Stomach (tissue), 4 donors: ENCODE results near the gene ARHGAP26.

Experiments
- POLR2A ChIP-seq, 4 donors: fragments of 450-650 bp; IDR thresholded peaks; one replicate each; pipeline ENCODE4 v1.6.1; 2016; ENCODE audit warnings: antibody characterized with exemption in 4 of 4, control low read depth in 2 of 4, mild to moderate bottlenecking in 1 of 4, moderate library complexity in 1 of 4
- TF ChIP-seq, protein P1 (sequence below), 7 experiments: fragments of 450-650 bp in 4 of 7; fragments of 200-600 bp in 3 of 7; sonication (generic) in 3 of 7; IDR thresholded peaks; one replicate each; pipeline ENCODE4 v1.5.1; 2016 to 2019; ENCODE audit warnings: antibody characterized with exemption in 7 of 7, control low read depth in 2 of 7, mild to moderate bottlenecking in 1 of 7

DNA sequence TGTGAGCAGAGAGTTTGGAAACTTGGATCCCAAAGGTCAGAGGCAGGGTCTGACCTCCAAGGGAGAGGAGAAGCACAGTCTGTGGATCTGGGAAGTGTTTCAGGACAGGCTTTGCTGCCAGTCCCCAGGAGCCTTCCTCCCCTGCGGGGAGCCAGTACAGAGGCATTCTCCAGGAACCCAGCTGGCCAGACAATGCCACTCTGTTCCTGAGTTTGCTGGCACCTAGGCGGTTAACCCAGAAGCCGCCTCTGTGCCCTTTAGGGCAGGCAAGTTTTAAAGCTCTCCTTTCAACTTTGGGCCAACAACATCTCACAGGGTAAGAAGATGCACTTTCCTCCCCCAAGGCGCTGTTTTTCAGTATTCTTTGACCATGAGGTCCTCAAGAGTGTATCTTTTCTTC is 47.3 kb upstream of the ARHGAP26 start:
- TF ChIP-seq POLR2A (IDR thresholded peaks at IDR 0.05) = no peak
- TF ChIP-seq, protein P1, sequence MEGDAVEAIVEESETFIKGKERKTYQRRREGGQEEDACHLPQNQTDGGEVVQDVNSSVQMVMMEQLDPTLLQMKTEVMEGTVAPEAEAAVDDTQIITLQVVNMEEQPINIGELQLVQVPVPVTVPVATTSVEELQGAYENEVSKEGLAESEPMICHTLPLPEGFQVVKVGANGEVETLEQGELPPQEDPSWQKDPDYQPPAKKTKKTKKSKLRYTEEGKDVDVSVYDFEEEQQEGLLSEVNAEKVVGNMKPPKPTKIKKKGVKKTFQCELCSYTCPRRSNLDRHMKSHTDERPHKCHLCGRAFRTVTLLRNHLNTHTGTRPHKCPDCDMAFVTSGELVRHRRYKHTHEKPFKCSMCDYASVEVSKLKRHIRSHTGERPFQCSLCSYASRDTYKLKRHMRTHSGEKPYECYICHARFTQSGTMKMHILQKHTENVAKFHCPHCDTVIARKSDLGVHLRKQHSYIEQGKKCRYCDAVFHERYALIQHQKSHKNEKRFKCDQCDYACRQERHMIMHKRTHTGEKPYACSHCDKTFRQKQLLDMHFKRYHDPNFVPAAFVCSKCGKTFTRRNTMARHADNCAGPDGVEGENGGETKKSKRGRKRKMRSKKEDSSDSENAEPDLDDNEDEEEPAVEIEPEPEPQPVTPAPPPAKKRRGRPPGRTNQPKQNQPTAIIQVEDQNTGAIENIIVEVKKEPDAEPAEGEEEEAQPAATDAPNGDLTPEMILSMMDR (IDR thresholded peaks at IDR 0.05) = no peak
